ENCODE measurements around the gene ABLIM2. TPM values are rescaled to one million over a fixed set of nuclear protein-coding genes. Genes with fewer than 3 reads are reported as not detected.

The ABLIM2 gene
- total RNA-seq, 2 donors from 2014 or later = 0.34 to 0.60 TPM

- Mint-ChIP-seq H3K4me1 (ENCODE audit: low read depth) (peaks cover 21% of the 10 kb centered on the region), H3K4me3 (no peak overlapping the region), H3K9me3 (no peaks in the 10 kb centered on the region), H3K27ac (no peak overlapping the region), H3K27me3 (ENCODE audit: low read depth) (peaks cover 37% of the 10 kb centered on the region), H3K36me3 (ENCODE audit: insufficient read depth in 2 of 2) (no peaks in the 10 kb centered on the region)
- ATAC-seq (replicated peaks in 1 of 2) (no peak), DNase-seq (no peak)
Observed at GRCh38 chr4:7941965-7942496, 216.6 kb downstream of the ABLIM2 start.

GRCh38 chr4:7941111-7941964 lies 217.3 kb downstream of the ABLIM2 start:
- DNase-seq = no peak
- no peaks in the 10 kb centered on the region for H3K9me3 Mint-ChIP-seq
- H3K4me3 Mint-ChIP-seq = peak overlapping the region; percentile 7 to 23
- no peak overlapping the region for H3K27ac Mint-ChIP-seq
- H3K36me3 Mint-ChIP-seq (ENCODE audit: insufficient read depth in 2 of 2) = no peaks in the 10 kb centered on the region
- peaks cover 37% of the 10 kb centered on the region for H3K27me3 Mint-ChIP-seq (ENCODE audit: low read depth)
- ATAC-seq (replicated peaks in 1 of 2) = no peak
- H3K4me1 Mint-ChIP-seq (ENCODE audit: low read depth) = peaks cover 26% of the 10 kb centered on the region

DNA sequence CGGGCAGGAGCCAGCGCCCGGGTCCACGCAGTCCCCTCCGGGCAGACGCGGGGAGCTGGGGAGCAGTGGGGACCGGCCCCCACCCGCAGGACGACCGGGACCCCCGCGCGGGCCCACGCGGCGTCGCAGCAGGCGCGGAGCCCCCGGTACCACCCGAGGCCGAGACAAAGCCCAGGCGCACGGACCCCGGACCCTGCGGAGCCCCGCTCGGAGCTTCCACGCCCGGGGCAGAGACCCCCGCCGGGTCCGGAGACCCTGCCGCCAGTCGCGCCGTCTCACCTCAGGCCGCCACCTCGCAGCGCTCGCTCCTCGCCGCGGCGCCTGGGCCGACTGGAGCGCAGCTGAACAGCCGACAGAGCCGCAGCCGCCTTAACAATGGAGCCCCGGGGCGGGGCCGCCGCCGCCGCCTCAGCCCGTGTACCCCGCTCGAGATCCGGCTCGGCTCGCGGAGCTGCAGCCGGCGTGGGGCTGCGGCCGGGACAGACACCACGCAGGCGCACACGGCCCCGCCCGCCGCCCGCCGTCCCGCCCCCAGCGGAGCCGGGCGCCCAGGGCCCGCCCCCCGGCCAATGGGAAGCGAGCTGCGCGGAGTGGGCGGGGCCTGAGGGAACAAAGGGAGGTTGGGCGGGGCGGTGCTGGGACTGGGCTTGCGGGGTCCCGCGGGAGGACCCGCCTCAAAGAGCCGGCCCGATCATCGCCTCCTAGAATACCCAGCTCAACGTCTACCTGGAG lies 219.1 kb downstream of the ABLIM2 start, which contains the start of gene AFAP1:
Gene AFAP1 (minus strand): TSS at position 485 of the 732 bp plus-strand sequence. CDS start 67,783 bp downstream, outside the sequence.
- Mint-ChIP-seq H3K27me3 (ENCODE audit: low read depth) (peaks cover 31% of the 10 kb centered on the region), H3K4me1 (ENCODE audit: low read depth) (peaks cover 26% of the 10 kb centered on the region), H3K27ac (no peak within 1 kb of the TSS), H3K36me3 (ENCODE audit: insufficient read depth in 2 of 2) (no peaks in the 10 kb centered on the region), H3K4me3 (peak within 1 kb of the TSS; percentile 81 to 91), H3K9me3 (no peaks in the 10 kb centered on the region)
- DNase-seq (peak; percentile 89 to 94), ATAC-seq (replicated peaks in 1 of 2) (peak; percentile 95 to 97)

DNA sequence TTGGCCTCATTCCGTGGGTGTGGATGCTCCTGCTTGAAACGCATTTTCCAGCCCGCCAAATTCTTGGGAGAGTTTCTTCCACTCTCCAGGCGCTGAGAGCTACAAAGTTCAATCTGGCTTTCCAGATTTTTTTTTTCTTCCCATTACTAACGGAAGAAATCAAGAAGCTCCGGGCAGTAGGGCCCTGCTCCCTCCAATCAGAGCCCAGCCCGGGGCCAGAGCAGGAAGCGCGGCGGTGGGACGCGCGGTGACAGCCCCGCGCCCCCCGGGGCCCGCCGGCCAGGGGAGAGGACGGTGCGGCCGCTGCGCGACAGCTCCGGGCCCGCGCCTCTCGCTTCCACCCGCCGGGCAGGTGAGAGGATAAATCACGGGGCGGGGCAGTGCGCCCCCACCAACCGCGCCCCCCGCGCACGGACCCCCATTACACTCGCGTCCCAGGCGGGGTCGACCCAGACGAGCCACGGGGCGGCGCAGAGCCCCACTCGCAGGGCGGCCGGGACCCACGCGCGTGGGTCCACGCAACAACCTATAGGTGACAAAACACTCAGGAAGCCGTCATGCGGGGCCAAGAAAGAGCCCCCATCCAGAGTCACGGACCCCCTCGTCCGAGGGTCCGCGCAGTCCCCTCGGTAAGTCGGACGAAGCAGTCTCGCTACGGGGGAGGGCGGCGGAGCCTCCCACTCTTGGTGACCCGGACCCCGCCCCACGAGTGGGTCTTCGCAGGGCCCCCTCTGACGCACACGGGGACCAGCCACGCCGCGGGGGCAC lies 219.8 kb downstream of the ABLIM2 start:
- Mint-ChIP-seq H3K9me3 (no peaks in the 10 kb centered on the region), H3K27ac (peak overlapping the region; percentile 43), H3K36me3 (ENCODE audit: insufficient read depth in 2 of 2) (no peaks in the 10 kb centered on the region), H3K4me3 (peak overlapping the region; percentile 81 to 91), H3K4me1 (ENCODE audit: low read depth) (peaks cover 26% of the 10 kb centered on the region), H3K27me3 (ENCODE audit: low read depth) (peaks cover 27% of the 10 kb centered on the region)
- ATAC-seq (replicated peaks in 1 of 2) (peak in 1 of 2 donors; percentile 28), DNase-seq (peak in 1 of 2 donors; percentile 40)

- Mint-ChIP-seq H3K9me3 (no peaks in the 10 kb centered on the region), H3K27ac (peak overlapping the region; percentile 43), H3K4me1 (ENCODE audit: low read depth) (peaks cover 26% of the 10 kb centered on the region), H3K4me3 (peak overlapping the region; percentile 81 to 91), H3K27me3 (ENCODE audit: low read depth) (peaks cover 27% of the 10 kb centered on the region), H3K36me3 (ENCODE audit: insufficient read depth in 2 of 2) (no peaks in the 10 kb centered on the region)
- no peak for ATAC-seq (replicated peaks in 1 of 2)
- no peak for DNase-seq
Observed at GRCh38 chr4:7938266-7938608, 220.4 kb downstream of the ABLIM2 start.

DNA sequence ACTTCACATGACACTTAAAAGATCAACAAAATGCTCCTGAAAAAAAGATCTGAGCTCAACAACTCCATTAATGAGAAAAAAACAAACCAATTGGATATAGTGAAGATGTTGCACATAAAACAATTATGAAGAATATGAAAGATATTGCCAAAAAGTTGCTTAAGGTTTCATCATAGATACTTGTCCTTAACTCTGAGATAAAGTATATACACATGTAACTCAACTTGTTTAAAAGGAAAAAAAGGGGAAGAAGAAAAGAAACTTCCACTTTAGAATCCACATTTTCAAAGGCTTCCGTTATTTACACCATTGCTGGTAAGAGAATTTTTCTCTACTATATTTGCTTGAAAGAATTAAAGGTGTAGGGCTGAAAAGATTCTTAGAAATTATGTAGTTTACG lies 221.6 kb downstream of the ABLIM2 start:
- peaks cover 27% of the 10 kb centered on the region for H3K27me3 Mint-ChIP-seq (ENCODE audit: low read depth)
- no peak overlapping the region for H3K27ac Mint-ChIP-seq
- peaks cover 26% of the 10 kb centered on the region for H3K4me1 Mint-ChIP-seq (ENCODE audit: low read depth)
- H3K4me3 Mint-ChIP-seq = peak overlapping the region in 1 of 2 donors; percentile 61
- DNase-seq = no peak
- no peak for ATAC-seq (replicated peaks in 1 of 2)
- H3K36me3 Mint-ChIP-seq (ENCODE audit: insufficient read depth in 2 of 2) = no peaks in the 10 kb centered on the region
- H3K9me3 Mint-ChIP-seq = no peaks in the 10 kb centered on the region

GRCh38 chr4:7933651-7934510 lies 224.7 kb downstream of the ABLIM2 start:
- no peak for ATAC-seq (replicated peaks in 1 of 2)
- Mint-ChIP-seq H3K27ac (no peak overlapping the region), H3K9me3 (no peaks in the 10 kb centered on the region), H3K4me1 (ENCODE audit: low read depth) (peaks cover 19% of the 10 kb centered on the region), H3K4me3 (no peak overlapping the region), H3K27me3 (ENCODE audit: low read depth) (peaks cover 25% of the 10 kb centered on the region), H3K36me3 (ENCODE audit: insufficient read depth in 2 of 2) (no peaks in the 10 kb centered on the region)
- no peak for DNase-seq

DNA sequence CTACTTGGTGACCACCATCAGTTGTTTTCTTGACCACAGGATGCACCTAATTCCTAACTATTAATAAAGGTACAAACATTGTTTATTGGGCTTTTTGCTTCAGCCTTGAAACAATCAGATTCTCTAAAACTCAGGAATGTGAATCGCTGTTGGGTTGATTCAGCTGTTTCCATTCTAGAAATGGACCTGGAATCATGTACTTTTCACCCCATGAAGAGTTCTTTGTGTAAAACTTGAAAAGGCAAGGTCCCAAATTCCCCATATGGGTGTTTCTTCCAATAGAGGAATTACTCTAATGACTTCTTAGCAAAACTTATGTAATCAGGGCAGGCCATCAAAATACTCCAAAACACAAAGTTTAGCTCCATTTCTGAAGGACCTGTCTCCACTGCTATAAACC lies 226.3 kb downstream of the ABLIM2 start:
- ATAC-seq (replicated peaks in 1 of 2) = no peak
- no peaks in the 10 kb centered on the region for H3K9me3 Mint-ChIP-seq

DNA sequence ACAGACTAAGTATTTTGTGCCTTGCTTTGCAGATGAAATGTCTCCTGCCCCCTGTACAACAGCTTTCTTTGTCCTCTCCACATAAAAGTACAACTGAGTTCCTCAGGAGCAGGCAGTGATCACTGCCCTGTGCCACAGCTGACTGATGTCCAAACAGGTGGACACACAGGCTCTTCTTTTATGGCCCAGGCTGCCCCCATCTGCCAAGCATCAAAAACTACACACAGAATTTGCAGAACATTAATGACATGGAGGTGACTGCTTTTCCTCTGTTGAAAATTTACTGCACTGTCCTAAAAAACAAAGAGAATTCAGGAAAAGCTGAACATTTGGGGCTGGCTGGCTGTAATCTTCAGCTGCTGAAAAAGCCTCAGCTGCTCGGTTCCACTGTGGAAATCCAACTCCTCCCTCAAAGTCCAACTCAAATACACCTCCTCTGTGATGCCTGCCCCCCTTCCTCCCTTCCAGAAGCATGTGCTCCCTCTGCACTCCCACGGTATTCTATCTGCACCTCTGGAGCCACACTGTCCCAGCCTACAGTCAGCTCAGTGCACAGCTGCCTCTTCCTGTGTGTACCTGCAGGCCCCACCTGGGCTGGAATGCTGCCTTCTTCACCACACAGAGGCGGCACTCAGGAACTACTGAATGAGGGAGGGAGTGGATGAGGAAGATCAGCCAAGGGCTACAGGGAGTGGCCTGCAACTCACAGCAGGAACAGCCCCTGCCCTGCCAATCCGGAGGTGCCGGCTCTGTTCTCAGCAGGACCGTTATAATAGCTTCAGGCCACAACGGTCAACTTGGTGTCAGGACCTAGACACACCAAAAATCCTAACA lies 229.3 kb downstream of the ABLIM2 start:
- H3K27me3 Mint-ChIP-seq (ENCODE audit: low read depth) = peaks cover 6% of the 10 kb centered on the region
- no peaks in the 10 kb centered on the region for H3K9me3 Mint-ChIP-seq
- H3K4me3 Mint-ChIP-seq = no peak overlapping the region
- peaks cover 0 to 2% of the 10 kb centered on the region in 2 donors for H3K36me3 Mint-ChIP-seq (ENCODE audit: insufficient read depth in 2 of 2)
- DNase-seq (no peak), ATAC-seq (replicated peaks in 1 of 2) (no peak)
- no peak overlapping the region for H3K27ac Mint-ChIP-seq
- H3K4me1 Mint-ChIP-seq (ENCODE audit: low read depth) = peaks cover 6% of the 10 kb centered on the region

More for the DNA sequence above, 226.3 kb downstream of the ABLIM2 start:
- Mint-ChIP-seq H3K4me3 (no peak overlapping the region), H3K27ac (no peak overlapping the region), H3K4me1 (ENCODE audit: low read depth) (peaks cover 7% of the 10 kb centered on the region), H3K27me3 (ENCODE audit: low read depth) (peaks cover 13% of the 10 kb centered on the region), H3K36me3 (ENCODE audit: insufficient read depth in 2 of 2) (no peaks in the 10 kb centered on the region)
- DNase-seq = no peak

DNA sequence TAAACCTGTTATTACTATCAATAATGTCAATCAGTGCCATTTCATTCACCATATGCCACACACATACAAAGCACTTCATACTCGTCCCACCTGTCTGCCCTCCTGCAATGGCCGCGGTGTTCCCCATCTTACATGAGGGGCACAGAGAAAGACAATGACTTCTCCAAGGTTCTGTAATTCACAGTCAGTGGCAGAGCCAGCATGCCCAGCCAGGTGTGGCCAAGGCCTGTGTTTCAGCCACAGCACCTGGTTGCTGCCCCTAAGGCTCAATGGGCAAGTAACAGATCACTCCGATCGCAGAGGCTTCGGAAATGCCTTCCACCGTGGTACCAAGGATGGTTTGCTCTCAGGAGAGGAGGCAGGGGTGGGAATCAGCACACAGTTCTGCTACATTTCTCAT lies 229.9 kb downstream of the ABLIM2 start:
- no peak overlapping the region for H3K27ac Mint-ChIP-seq
- peaks cover 8% of the 10 kb centered on the region for H3K27me3 Mint-ChIP-seq (ENCODE audit: low read depth)
- no peak overlapping the region for H3K4me3 Mint-ChIP-seq
- DNase-seq (no peak), ATAC-seq (replicated peaks in 1 of 2) (no peak)
- peaks cover 0 to 2% of the 10 kb centered on the region in 2 donors for H3K36me3 Mint-ChIP-seq (ENCODE audit: insufficient read depth in 2 of 2)
- H3K4me1 Mint-ChIP-seq (ENCODE audit: low read depth) = peaks cover 6% of the 10 kb centered on the region
- no peaks in the 10 kb centered on the region for H3K9me3 Mint-ChIP-seq

GRCh38 chr4:7926822-7927221 lies 231.8 kb downstream of the ABLIM2 start:
- Mint-ChIP-seq H3K36me3 (ENCODE audit: insufficient read depth in 2 of 2) (peaks cover 0 to 2% of the 10 kb centered on the region in 2 donors), H3K9me3 (no peaks in the 10 kb centered on the region), H3K4me1 (ENCODE audit: low read depth) (peaks cover 6% of the 10 kb centered on the region), H3K4me3 (no peak overlapping the region), H3K27ac (no peak overlapping the region), H3K27me3 (ENCODE audit: low read depth) (peaks cover 12% of the 10 kb centered on the region)
- no peak for DNase-seq
- no peak for ATAC-seq (replicated peaks in 1 of 2)

Data from activated T-cell treated with anti-CD3 and anti-CD28 coated beads, Interleukin-2, amount 50 U/mL, for 72 hours (primary cell).